HG02981 (cell line): Measurements from ENCODE around the gene PARVG.
"Not testable (repeated sequence)": the region's sequence is repeated elsewhere in the genome, so short reads cannot be mapped to it uniquely, and the experiment has no call there.

ENCODE experiments used
- ATAC-seq: cut with Tn5 transposase; IDR thresholded peaks from one replicate; pipeline ENCODE4 v1.9.1; 2021; ENCODE audit warnings: mild to moderate bottlenecking, moderate library complexity; ENCODE audit not compliant: unreplicated experiment

The PARVG gene

DNA sequence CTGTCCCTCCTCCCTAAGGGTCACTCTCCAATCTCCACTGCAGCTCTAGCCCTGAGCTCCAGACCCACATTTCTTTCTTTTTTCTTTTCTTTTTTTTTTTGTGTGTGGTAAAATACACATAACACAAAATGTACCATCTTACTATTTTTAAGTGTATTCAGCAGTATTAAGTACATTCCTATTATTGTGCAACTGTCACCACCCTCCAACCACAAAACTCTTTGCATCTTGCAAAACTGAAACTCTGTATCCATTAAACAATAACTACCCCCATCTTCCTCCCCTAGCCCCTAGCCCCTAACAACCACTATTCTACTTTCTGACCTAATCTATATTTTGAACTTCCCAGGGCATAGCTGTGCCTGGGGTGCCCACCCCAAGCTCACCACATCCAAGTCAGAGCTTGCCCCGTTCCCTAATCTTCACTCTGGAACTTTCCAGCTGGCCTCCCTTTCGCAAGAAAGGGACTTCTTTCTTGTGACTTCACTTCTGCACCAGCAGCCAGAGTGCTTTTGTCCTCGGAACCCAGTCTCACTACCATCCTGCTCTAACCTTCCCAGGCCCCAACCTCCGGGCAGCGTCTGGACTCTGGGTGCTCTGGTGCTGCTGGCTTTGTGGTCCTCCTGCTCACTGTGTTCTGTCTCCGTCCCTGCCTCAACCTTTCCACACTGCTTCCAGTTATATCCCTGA, 30.7 kb downstream of the PARVG start:
- no peak for ATAC-seq

DNA sequence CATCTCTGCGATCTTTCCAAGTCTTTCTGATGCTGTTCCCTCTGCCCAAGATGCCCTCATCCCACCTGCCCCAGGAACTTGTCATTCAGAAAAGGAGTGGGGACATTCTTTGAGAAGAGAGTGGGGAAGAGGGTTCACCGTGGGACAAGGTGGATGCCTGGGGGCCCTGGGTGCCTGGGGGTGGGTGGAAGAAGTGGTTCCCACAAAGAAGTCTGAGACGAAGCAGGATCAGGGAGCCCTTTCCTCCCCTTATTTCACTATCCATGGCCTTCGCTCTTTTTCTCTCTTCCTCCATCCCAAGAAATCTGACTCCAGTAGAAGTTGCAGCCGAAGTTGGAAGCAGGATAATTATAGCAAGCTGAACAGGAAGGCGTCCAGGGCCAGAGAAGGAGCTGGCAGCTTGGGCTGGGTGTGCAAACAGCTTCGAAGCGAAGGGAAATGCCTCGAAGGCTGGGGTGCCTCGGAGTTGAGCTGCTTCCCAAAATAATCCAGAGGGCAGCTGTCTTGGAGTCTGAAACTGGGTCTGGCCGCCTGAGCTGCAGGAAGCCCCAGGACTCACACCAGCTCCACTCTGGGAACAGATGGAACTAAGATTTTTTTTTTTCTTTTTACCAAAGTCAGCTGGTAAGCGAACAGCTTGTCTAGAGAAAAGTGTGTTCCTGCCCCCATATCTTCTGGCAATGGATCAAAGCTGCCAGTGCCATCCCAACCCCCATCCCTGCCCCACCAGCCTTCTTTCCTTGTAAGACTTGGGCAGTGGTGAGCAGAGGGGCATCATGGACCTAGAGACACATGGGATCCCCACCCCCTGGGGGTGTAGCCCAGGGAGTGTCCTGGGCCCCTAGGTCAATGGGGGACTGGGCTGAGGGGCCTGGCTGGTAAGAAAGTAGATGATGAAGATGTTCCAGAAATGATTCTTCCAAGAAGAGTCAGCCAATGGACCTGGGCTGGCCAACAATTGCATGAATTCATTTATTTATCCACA, 31.5 kb downstream of the PARVG start:
- no peak for ATAC-seq

DNA sequence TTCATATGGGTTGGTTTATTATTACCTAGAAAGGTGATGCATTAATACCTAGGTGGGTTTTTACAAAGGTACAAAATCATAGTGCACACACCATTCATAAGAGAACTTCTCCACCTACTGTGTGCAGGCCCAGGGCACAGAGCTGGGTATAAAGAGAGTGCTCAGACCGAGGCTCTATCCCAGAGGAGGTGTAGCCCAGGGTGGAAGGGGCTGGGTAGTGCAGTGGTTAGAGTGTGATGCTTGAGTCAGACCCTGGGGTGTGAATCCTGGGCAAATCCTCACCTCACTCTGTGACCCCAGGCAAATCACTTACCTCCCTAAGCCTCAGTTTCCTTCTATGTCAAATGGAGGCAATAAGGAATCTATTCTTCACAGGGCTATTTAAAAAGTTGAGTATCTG, 32.2 kb downstream of the PARVG start:
- no peak for ATAC-seq

DNA sequence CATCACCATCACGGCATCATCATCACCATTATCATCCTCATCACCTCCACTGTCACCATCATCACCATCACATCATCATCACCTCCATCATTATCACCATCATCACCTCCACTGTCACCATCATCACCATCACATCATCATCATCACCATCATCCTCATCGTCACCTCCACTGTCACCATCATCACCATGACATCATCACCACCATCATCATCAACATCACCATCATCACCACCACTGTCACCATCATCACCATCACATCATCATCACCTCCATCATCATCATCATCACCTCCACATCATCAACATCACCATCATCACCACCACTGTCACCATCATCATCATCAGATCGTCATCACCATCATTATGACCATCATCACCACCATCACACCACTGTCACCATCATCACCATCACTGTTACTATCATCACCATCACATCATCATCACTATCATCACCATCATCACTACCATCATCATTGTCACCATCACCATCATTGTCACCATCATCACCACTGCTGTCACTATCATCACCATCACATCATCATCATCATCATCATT, 32.8 kb downstream of the PARVG start:
- ATAC-seq, result no peak

DNA sequence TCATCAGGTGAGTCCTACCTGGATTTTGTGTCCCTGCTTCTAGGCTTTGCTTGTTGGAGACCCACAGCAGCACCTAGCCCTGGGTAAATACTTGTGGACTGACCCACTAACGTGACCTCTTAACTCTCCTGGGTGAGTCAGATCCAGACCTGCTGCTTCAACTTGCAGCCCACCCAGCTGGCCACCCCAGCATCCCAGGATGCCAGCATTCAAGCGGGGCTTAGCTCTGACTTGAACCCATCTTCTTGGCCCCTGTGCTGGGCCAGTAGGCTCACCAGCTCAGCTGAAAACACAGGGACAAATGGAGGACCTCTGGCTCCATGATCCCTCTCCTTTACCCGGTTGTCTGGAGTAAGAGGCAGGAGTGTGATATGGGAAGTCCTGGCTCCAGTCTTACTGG, 33.5 kb downstream of the PARVG start:
- ATAC-seq, result no peak

DNA sequence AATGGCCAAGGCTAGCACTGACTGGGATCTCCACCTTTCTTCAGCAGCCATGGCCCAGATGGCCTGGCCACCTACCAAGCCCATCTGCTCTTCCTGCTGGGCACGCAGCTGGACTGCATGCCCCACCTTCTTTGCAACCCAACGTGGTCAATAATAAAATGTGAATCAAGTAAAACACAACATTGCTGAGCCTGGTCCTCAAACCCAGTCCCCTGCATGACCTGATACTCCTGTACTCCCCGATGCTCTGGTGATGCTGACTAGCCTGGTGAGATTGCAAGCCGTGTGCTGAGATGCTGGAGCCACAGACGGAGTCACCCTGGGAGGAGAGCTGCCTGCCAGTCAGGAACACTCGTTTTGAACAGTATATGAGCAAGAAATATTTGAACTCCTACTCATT, 34.0 kb downstream of the PARVG start:
- no peak for ATAC-seq

DNA sequence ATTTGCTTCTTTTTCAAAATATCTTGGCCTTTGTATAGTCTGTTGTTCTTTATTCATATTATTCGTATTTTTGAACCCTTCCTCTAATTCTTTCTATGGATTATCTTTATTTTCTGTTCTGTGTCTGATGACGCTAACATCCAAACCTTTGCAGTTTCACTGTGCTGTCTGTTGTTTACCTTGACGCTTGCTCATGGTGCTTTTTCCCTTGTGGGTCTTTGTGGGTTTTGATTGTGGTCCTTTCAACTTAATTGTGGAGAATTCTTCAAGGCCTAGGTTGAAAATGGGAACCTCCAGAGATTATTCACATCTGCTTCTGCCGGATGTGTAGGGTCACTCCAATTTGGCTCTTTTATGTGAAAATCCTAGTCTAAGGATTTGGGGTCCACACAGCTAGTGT, 34.6 kb downstream of the PARVG start:
- no peak for ATAC-seq

DNA sequence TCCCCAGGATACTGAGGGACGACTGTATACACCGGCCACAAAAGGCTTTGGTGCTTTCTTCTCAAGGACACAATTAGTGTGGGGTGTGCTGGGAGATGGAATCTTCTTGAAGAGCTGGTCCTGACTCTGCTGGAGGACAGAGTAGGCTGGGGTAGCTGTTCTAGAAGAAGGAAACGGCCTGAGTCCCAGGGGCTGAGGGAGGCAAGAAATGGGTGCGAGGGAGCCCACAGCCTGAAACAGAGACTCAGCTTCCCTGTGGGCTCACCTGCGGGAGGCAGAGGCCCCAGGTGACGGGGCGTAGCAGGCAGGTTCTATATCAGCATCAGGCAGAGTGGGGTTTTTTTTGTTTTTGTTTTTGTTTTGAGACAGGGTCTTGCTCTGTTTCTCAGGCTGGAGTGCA, 36.6 kb downstream of the PARVG start:
- no peak for ATAC-seq

DNA sequence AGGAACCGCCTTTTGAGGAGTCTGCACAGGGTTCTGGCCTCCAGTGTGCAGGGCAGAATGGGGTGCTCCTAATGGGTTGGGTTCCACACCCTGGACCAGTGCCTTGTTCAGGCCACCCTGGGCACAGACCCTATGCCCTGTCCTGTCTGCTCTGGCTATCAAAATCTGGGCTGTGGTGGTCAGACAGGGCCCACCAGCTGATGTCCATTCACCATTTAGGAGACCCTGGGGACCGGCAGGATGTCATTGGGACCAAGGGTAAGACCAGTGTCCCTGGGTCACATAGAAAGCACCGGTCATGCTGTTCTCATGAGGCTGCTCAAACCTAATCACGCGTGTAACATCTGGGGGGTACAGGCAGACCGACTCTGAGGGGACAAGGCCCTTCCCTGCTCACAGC, 37.3 kb downstream of the PARVG start:
- no peak for ATAC-seq

DNA sequence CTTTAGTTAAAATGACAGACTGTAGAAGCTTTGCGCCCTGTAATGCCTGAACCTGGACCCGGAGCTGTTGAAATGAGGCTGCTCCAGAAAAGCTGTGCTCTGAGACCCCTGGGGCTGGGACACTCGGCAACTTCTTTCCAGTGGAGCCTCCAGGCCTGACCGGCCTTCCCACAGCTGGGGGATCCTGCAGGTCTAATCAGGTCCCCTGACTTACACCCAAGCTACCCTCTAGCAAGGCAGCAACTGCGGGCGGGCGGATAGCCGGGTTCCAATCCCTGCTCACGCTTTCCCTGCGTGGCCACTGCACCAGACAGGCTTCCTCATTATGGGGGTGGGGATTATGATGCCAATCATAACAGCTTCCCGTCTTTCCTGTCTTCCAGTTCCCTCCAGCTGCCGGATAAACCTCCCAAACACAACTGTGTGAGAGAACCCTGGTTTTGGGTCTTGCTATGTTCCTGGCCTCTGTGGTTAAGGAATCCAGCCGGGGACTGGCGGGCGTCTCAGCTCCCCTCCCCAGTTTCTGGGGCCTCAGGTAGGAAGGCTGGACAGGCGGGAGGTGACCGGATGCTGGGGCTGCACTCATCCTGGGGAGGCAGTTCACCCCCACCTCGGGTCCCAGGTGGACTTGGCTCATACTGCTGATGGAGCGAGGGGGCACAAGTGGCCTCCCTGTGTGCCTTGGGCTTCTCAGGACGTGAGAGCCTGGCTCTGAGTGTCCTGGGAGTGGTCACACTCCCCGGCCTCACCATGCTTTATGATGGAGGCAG, 38.6 kb downstream of the PARVG start:
- ATAC-seq, result no peak

DNA sequence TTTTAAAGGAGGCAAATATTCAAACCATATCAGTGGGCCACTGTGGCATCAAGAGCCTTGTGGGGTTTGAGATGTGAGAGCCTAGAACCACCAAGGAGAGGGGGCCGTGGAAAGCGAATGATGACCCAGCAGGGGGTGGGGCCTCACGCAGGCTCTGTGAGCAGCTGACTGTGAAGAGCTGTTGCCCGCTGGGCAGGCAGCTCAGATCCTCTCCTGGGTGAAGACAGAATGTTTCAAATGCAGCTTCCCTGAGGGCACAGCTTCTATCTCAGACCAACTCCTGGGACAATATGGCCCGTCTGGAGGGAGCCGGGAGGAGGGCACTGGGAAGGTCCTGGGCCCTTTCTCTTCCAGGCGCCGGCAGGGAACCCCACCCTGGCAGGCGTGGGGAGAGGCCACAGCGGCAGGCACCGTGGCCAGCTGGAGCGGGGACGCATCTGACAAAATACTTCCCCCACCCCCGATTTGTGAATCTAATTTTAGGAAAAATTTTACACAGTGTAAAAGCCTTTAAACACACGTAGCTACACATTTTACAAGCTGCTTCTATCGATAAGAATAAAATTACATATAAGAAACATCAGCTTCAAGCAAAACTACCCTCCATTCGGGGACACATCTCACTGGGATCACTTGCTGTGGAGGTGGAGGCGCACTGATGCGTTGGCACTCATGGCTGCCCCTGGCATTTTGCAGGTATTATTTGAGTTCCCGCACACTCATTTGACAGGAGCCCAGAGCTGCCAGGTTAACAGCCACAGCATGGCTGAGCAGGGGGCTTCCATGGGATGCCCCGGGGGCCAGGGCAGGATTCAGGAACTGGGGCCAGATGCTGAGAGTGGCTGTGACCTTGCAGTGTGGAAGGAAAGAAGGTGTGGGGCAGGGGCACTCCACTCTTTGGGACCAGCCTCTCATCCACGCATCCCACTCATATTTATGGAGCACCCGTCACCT, 40.3 kb downstream of the PARVG start:
- no peak for ATAC-seq

DNA sequence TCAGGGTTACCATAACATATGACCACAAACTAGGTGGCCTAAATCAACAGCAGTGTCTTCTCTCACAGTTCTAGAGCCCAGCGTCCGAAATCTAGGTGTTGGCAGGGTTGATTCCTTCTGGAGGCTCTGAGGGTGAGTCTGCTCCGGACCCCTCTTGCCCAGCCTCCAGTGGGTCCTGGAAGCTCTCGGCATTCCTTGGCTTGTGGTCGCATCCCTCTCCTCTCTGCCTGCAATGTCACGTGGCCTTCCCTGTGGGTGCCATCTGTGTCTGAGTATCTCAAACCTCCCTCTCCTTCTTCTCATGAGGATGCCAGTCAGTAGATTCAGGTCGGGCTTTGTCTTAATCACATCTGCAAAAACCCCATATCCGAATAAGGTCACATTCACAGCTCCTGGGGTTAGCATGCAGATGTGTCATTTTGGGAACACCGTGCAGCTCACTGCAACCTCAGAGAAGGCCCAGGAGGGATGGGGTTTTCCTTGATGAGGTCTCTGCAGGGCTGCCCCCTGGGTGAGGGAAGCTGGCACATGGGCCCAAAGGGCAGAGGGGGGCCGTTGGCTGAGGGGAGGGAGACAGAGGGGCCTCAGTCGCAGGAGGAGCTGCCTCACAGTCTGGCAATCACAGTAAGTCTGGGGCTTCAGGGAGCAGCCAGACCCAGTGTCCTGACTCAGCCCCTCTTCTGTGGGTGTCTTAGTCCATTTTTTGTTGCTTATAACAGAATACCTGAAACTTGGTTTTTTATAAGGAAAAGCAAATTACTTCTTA, 41.2 kb downstream of the PARVG start:
- ATAC-seq, result no peak

DNA sequence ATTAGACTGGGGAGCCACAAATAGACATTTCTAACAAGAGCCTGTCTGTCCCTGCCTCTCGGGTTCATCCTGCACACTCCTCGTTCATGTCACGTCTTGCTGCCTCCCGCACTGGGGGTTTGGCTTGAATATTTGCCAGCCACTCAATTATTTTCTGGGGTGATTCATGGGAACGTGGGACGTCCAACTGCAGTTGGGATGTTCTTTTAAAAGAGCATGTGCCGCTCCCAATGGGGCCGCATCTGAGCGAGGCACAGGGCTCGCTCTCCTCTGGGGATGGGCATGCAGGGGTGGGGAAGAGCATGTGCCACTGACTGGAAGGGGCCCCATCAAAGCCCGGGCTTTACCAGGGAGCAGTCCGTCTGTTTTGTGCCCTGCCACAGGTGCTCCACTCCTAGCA, 43.4 kb downstream of the PARVG start:
- ATAC-seq, result no peak

DNA sequence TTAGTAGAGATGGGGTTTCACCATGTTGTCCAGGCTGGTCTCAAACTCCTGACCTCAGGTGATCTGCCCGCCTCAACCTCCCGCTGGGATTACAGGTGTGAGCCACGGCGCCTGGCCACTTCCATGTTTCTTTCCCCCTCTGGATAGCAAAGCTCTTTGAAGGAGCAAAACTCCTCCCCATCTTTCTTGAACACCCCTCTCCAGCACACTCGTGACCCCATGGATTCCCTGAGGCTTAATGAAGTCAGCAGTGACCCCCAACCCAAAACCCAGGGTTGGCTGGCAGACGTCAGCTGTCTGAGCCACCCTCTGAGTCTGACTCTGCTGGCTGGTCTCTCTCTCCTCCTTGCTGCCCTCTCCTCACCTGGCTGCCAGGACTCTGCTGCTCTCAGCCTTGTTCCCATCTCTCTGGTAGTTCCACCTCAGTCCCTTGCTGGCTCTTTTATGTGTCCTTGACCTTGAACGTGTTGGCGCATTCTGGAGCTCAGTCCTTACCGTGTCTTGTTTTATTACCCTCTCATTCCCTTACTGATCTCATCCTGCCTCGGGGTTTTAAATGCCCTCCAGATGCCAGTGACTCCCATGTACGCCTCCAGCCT, 44.5 kb downstream of the PARVG start:
- no peak for ATAC-seq

DNA sequence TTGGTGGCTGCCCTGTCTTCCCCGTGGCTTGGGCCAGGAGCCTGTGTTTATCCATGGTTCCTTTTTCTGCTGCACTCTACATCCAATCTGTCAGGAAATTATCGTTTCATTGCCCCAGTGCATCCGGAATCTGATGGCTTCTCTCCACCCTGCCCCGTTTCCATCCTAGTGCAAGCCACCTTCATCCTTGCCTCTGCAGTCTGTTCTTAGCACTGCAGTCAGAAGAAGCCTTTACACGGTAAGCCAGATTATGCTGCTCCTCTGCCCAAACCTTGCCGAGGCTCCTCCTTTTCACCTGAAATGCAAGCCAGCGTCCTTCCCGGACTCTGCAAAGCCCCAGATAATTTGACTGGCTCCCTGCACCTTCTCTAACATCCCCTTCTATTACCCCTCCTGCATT, 45.1 kb downstream of the PARVG start:
- no peak for ATAC-seq

DNA sequence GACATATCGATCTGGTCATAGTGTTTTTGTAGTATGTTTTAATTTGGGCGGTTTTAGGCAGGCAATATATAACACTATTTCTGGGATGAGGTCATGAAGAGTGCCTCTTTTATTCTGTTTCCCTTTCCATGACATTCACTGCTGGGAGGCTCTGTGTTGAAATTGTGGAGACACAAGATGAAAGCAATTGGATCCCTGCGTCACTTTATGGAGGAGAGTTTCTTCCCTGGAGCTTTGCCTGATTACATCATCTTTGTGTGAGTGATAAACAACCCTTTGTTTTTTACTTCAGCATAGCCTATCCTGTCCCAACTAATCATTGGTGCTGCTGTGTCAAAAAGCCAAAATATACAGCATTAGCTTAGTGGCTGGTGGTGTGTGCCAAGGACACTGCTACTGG, 48.6 kb downstream of the PARVG start:
- no peak for ATAC-seq

DNA sequence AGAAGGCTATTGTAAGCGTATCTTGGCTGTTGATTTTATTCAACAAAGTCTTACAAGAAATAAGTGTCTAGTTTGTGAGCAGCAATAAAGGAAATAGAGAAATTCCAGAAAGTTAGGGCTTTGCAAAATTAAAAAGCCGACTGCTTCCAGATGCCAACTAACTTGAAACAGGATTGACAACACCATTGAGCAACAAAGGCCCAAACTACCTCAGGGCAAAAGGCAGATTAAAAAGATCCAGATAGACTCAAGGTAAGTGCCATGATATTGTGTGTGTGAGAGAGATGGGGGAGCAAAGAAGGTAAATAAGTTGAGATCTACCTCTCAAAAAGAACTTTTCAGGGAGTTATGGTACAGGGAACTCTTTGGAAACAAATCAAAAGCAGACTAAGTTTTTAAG, 49.1 kb downstream of the PARVG start:
- ATAC-seq, result no peak

DNA sequence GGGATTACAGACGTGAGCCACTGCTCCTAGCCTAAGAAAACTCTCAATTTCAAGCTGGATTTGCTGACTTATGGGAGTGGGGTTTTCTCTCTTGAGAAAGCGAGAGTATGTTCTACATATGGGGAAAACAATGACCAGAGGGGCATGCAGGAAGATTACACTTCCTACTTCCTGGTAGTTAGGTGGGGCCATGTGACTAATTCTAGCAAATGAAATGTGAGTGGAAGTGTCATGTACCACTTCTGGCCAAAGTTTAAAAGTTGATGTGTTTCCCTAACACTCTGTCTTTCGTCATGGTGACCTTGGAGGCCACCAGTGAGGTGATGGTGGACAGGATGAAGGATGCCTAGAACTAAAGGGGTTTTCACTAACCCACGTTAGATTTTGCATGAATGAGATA, 50.5 kb downstream of the PARVG start:
- ATAC-seq, result no peak

DNA sequence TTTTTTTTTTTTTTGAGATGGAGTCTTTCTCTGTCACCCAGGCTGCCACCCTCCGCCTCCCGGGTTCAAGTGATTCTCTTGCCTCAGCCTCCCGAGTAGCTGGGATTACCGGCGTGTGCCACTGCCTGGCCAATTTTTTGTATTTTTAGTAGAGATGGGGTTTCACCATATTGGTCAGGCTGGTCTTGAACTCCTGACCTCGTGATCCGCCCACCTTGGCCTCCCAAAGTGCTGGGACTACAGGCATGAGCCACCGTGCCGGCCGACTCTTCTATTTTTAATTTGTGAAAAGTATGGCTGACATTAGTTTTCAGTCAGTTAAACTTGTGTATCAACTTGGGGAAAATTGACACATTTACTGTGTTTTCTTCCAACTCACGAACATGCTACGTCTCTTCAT, 53.6 kb downstream of the PARVG start:
- ATAC-seq, result not testable (repeated sequence)
